Measurements from ENCODE around the gene POU3F3. TPM values are rescaled to one million over a fixed set of nuclear protein-coding genes. Genes with fewer than 3 reads are reported as not detected.

The POU3F3 gene
- total RNA-seq, 1 donor from 2014 or later: not detected

DNA sequence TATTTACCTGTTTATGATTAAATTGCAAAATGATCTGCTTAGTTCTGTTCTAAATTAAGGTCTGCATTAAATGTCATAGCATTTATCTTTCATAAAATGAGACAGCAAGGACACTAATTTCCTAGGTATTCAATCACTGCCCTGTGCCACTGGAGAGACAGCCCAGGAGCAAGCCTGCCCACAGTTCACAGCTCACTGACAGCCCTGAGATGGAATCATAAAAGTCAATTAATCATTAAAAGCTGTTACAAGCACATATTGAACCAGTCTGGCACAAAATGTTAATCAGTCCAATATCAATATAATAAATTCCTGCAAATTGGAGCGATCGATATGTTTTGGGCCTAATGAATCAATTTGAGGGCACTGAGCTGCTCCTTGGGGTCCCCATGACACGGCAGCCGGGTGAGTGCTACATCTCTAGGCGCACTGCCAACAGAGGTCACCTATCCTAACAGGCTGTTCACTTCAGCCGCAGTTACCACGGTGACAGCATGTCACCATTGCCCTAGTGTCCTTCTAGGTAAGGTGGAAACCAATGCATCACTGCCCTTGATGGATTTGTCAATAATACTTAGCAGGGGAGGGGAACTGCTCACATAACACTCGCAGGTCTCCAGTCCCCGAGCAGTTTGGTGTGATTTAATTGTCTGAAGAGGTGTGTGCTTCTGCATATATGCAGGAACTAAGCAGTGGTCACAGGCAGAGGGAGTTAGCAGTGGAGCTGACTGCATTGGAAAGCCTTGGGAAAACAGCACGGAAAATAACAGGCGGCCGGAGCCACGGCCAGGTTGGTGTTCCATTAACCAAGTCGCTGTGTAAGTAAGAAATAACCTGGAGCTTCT, 47.3 kb downstream of the POU3F3 start:
- DNase-seq (ENCODE audit: low read depth): no peak

DNA sequence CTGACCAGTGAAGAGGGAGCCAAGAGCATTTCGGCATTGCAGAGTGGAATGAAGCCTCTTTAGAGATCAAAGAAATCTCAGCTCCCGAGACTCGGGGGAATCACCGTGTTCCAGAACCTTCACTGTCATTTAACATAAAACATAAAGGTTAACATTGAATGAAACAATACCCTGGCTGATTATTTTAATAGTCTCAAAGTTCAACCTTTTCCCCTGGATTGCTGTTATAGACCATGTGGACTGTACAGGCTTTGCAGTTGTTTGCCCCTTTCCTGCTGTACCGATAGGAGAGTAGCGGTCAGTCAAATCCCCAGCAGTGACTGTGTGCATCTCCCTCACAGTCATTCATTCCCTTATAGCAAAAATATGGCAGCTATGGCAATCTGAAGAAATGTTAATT, 48.4 kb downstream of the POU3F3 start:
- no peak for DNase-seq (ENCODE audit: low read depth)

Other genes starting within 250 kb of the POU3F3 start
- 23.9 and 28.4 TPM in 2 replicates for gene MRPS9, start 184.0 kb downstream of the POU3F3 start, total RNA-seq